NCI-H1417 treated with DMSO at 0.1 percent for 48 hours (cell line): ENCODE results near the gene S100A9.

ENCODE experiments used
- DNase-seq: peaks from one replicate; lab custom pipeline; 2025; lab: John Stamatoyannopoulos, UW

The S100A9 gene

DNA sequence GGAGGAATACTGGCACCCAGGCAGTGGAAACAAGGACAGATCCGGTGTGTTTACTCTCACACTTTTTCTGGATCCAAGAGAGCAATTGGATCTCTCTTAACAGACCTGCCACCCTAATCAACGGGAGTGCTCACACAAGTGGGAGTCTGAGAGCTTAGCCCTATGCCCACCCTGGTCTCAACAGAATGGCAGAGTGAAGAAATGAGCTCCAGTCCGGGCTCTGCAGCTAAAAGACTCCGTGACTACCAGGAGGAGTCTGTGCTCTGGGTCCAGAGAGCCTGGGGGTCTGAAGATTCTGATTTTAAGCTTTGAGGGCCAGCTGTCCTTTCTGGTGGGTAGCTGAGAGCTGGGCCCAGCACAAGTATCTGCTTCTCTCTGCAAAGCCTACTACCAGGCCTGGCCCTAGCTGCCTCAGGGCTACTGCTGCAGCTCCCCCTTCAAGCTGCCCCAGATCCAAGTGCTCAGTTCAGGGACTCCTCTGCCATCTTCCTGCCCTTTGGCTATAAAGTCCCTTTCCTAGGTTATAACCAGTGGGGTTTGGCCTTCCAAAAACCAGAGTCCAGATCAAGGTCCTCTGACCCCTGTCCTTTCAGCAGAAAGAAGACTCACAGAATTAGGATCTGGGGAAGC, 3.9 kb downstream of the S100A9 start:
- DNase-seq, result no peak

GRCh38 chr1:153362187-153362775, 4.6 kb downstream of the S100A9 start:
- no peak for DNase-seq

DNA sequence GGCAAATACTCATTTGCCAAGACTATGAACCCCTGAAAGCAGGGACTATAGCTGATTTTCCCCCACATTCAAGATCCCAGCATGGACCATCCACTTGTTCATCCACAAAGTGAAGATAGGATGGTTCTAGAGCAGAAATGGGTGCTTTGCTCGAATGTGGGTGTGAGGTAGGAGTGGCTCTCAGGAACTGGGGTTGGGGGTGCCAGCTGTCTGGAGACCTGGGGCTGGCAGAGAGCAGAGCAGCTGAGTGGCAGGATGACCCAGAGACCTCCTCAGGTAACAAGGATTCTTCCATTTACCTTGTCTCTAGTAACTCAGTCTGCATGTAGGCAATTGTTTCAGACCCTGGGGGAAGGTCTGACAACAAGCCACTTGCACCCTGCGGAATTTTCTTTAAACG, 6.0 kb downstream of the S100A9 start:
- DNase-seq, result no peak

GRCh38 chr1:153364156-153364555, 6.5 kb downstream of the S100A9 start:
- no peak for DNase-seq

DNA sequence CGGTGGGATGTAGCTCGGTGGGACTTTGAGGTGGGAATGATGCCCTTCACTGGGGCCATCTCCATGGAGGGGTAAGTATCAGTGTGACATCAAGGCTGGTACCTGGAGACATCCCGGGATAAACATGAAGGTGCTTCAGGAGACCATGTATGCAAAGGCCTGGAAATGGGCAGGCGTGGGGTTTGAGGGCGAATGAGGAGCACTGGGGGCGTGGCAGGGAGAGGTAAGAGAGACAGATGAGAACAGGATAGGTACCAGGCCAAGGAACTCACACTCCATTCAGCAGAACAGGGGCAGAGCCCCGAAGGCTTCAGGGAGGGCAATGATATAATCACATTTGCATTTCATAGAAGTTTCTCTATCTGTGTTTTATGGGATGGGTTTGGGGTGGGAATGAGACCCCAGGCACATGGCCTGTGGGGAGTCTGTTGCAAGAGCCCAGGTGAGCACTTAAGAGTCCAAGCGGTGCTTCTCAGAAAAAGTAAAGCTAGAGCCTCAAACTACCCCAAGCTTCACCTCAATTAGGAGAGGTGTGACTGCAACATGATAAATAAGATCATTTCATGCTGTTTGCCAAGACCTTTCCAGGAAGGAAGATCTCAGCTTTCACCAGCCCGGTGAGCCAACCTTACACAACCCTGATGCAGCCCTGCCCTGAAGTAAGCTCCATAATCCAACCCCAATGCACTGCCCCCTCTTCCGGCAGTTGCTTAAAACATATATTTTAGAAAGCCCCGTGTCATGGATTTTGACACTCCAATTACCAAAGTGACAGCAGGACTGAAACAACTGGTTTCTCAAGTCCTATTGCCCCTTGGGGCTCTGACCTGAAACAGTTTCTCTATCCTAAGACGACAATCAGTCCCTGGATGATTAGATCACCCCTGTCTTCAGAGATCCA, 7.4 kb downstream of the S100A9 start:
- no peak for DNase-seq

GRCh38 chr1:153365696-153366095, 8.0 kb downstream of the S100A9 start:
- no peak for DNase-seq

- no peak for DNase-seq
Observed at GRCh38 chr1:153366261-153366660, 8.6 kb downstream of the S100A9 start.

DNA sequence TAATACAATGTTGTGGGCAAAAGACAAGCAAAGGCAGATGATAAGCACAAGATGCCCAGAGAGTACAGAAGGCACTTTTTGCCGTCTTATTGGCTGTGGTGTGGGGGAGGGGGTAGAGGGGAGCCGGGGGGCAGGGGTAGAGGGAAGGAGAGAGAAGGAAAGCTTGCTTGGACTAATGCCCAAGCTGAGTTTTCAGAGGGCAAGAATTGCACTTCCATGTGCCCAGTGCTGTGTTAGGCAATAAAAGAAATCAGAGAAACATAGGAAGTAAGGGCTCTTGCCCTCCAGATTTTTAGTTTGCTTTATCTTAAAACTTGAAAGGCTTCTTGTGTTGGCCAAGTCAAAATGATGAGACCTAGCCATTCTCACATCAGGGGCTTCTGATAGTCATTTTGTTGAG, 9.4 kb downstream of the S100A9 start:
- no peak for DNase-seq

- no peak for DNase-seq
Observed at GRCh38 chr1:153368495-153368894, 10.8 kb downstream of the S100A9 start.

DNA sequence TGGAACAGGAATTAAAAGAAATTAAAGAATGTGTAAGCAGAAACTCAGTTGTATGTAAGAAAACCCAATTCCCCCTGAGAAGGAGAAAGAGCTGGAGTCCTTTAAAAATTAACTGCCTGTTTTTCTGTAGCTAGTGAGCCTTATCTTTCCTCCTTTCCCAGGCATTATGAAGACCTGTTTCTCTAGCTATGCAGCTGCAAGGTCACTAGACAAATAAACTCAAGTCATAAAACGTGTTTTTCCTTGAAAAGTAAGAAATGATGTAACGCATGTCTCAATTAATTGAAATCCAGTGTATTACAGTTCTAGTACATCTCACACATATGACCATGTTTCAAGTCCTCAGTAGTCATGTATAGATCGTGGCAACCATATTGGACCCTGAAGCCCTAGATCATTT, 12.5 kb downstream of the S100A9 start:
- DNase-seq, result no peak

GRCh38 chr1:153371231-153371630, 13.6 kb downstream of the S100A9 start:
- no peak for DNase-seq

DNA sequence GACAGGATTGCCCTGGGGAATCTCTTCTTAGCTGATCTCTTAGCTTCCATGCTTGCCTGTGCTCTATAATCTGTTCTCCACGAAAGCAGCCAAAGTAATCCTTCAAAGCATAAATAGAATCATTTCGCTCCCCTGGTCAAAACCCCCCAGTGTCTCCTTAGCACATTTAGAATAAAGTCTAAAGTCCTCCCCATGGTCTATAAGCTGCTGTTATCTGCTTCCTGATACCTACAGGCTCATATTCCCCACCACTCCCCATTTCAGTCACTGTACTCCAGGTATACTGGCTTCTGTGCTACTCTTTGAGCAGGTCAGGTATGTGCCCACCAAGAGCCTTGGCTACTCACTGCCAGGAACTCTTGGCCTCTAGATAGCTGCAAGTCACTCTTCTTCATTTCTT, 14.9 kb downstream of the S100A9 start:
- no peak for DNase-seq

DNA sequence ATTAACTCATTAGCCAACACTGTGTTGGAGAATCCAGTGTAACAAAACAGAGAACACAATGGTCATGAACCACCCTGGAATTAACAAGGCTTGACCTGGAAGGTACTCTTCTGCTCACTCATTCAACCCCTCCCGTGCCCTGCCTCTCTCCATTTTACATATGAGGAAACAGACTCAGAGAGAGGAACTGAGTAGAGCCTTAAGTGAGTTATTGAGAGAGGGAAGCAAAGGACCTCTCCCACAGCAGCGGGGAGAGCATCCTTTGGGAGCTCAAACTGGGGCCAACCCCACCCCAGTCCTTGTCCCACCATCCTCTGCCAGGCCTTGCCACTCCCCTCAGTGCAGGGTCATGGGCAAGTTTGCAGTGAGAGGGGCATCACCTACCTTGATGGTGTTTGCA, 16.4 kb downstream of the S100A9 start:
- no peak for DNase-seq

DNA sequence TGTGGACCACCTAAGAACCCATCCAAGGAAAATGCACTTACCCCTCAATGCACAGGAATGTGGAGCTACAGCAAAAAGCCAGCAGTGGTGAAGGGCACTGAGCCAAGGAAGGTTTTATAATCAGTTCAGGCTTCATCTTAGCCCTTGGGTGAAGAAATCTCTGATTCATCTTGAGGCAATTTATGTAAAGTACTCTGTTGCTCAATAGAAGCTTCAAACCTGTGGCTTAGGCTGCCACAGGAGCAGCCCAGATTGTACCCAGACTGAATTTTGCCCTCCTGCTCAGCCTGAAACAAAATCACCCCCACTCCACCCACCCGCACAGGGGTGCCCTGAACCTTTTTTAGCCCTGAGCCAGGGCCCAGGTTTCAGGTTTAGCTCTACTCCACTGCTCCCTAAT, 17.9 kb downstream of the S100A9 start, which contains the start of gene S100A12:
Gene S100A12, minus strand, starts transcription at position 111 of the 400 bp plus-strand sequence. CDS start 1,029 bp downstream, outside the sequence.
- no peak for DNase-seq

- DNase-seq, result no peak
Observed at GRCh38 chr1:153379591-153379990, 21.9 kb downstream of the S100A9 start.

DNA sequence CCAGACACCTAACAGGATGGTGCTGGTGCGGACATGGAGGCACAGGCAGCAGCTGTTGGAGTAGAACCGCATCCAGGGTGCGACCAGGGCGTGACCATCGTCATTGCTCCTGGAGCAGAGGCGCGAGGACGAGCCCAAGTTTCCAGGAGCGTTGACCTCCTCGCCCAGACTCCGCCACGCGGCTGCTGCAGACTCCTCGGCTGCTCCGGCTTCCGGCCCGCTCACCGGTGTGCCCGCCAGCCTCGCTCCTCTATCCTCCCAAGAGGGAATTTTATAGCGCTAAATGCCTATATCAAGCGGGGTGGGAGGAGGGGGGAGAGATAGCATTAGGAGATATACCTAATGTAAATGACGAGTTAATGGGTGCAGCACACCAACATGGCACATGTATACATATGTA, 23.1 kb downstream of the S100A9 start:
- DNase-seq, result no peak

DNA sequence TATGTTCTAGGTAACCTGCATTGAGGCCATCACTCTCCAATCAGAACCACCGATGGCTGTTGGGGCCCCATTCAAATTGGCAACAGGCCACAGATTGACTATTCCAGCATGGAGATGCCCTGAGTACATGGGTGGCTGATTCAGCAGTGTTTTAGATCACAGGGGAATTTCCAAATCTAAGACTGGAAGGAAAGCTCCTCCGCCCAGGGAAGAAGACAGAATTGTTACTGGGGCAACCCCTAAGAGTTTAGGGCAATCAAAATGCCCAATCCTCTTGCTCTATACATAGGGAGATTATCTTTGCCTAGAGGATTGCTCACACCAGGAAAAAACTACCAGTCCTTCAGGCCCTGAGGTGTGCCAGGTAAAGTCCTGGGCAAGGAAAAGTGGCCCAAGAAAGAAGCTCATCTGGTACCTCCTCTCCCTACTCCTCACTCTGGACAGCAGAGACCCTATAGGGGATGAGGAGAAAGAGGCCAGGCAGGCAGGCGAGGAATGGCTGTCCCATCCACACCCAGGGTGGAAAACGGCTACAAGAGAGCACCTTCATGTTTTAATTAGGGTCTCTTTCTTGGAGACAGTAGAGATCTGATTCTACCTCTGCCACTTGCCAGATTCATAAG, 27.4 kb downstream of the S100A9 start:
- no peak for DNase-seq

DNA sequence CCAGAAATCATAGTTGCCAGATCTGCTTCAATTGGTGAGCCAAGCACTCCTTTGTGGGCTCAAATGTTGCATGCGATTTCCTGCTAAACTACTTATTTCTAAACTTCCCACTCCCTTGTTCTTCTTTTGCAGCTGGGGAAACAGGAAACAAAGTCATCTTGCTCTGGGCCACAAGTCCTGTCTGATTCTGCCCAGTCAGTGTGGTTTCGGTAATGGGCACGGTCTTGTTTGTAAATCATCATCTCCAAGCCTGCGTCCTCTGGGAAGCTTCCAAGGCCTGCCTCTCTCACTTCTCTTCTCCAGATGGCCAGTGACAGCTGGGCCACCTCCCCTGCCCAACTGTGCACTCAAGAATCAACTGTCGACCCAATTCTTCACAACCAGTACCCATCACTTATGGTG, 28.8 kb downstream of the S100A9 start:
- no peak for DNase-seq

DNA sequence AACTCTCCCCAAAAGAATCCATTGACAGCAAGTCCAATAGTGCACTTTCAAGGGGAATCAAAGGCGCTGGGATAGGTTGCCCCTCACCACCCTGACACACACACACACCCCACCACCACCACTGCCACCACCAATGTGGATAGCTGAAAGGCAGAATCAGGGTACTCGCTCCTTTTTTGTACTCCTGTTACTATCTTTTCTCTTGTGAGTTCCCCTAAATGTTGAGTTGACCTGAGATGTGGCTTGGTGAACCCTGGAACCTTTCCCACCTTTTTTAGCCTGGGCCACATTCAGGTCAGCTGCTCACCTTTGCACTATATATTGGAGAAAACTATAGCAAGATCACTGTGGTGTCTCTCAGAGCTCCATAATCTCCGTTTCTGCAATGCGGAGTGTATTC, 29.3 kb downstream of the S100A9 start:
- no peak for DNase-seq

DNA sequence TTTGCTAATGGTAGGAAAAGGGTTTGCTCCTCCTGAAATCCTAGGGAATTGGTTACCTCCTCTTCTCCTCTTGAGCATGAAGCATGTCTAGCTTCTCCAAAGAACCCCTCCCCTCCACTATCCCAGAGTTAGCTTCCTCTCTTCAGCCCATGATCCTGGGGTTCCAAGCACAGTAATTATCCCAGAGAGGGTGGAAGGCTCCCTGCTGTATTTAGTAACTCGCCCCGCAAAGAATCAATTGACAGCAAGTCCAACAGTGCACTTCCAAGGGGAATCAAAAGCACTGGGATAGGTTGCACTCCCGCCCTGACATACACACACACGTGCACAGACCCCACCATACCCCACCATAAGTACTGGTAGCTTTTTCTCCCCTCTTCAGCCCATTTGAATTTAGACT, 30.1 kb downstream of the S100A9 start:
- no peak for DNase-seq

- no peak for DNase-seq
Observed at GRCh38 chr1:153389401-153389800, 31.7 kb downstream of the S100A9 start.
